ENCODE measurements around the gene NR2E3. TPM values are rescaled to one million over a fixed set of nuclear protein-coding genes. Genes with fewer than 3 reads are reported as not detected.

Gene NR2E3
- total and polyA plus RNA-seq, 9 of the 15 experiments (the other 6 are each of a cell fraction or from before 2014, with no cell fraction given), result not detected

GRCh38 chr15:71782422-71783165 lies 27.8 kb upstream of the NR2E3 start (continued):
- TF ChIP-seq EGR1 (conservative IDR thresholded peaks at IDR 0.05) (no peak), ZNF583 (CRISPR knock-in tag; IDR thresholded peaks at IDR 0.05) (no peak), SRF (CRISPR knock-in tag; IDR thresholded peaks at IDR 0.05) (no peak), HCFC1 (IDR thresholded peaks at IDR 0.05; ENCODE audit: low read depth, low read length) (no peak), GABPA (tag; conservative IDR thresholded peaks at IDR 0.05; ENCODE audit: low read depth) (no peak), RUNX1 (IDR thresholded peaks at IDR 0.05; ENCODE audit: low read depth) (no peak), BCLAF1 (IDR thresholded peaks at IDR 0.05; ENCODE audit: borderline replicate concordance in 1 of 2, control insufficient read depth in 1 of 2, low read depth in 2 of 2, low read length in 1 of 2) (no peak), AFF4 (CRISPR knock-in tag; IDR thresholded peaks at IDR 0.05) (no peak), NR3C1 (CRISPR knock-in tag; IDR thresholded peaks at IDR 0.05) (no peak), HBP1 (CRISPR knock-in tag; IDR thresholded peaks at IDR 0.05) (no peak), TCF3 (CRISPR knock-in tag; IDR thresholded peaks at IDR 0.05) (no peak)
- TF ChIP-seq, protein P1, sequence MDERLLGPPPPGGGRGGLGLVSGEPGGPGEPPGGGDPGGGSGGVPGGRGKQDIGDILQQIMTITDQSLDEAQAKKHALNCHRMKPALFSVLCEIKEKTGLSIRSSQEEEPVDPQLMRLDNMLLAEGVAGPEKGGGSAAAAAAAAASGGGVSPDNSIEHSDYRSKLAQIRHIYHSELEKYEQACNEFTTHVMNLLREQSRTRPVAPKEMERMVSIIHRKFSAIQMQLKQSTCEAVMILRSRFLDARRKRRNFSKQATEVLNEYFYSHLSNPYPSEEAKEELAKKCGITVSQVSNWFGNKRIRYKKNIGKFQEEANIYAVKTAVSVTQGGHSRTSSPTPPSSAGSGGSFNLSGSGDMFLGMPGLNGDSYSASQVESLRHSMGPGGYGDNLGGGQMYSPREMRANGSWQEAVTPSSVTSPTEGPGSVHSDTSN (CRISPR knock-in tag; IDR thresholded peaks at IDR 0.05; ENCODE audit: low read depth), result no peak
- TF ChIP-seq, protein P1 (tag; conservative IDR thresholded peaks at IDR 0.05; ENCODE audit: low read depth), result peak; percentile 61
- TF ChIP-seq, protein P2, sequence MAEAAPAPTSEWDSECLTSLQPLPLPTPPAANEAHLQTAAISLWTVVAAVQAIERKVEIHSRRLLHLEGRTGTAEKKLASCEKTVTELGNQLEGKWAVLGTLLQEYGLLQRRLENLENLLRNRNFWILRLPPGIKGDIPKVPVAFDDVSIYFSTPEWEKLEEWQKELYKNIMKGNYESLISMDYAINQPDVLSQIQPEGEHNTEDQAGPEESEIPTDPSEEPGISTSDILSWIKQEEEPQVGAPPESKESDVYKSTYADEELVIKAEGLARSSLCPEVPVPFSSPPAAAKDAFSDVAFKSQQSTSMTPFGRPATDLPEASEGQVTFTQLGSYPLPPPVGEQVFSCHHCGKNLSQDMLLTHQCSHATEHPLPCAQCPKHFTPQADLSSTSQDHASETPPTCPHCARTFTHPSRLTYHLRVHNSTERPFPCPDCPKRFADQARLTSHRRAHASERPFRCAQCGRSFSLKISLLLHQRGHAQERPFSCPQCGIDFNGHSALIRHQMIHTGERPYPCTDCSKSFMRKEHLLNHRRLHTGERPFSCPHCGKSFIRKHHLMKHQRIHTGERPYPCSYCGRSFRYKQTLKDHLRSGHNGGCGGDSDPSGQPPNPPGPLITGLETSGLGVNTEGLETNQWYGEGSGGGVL (CRISPR knock-in tag; IDR thresholded peaks at IDR 0.05), result no peak

All from K562 (cell line).